Hepatocyte (in vitro differentiated cells): ENCODE results near the gene CGRRF1. TPM values are rescaled to one million over a fixed set of nuclear protein-coding genes. Genes with fewer than 3 reads are reported as not detected.

Source experiments
- DNase-seq: peaks from one replicate; pipeline ENCODE4 v3.0.0-alpha.2; 2016; ENCODE audit warnings: low spot score
- H2AFZ ChIP-seq: fragments of 200-600 bp; sonication (generic); 2 replicates; pipeline ENCODE4 v1.6.0; 2016; ENCODE audit warnings: antibody characterized with exemption, mild to moderate bottlenecking
- H3K27ac ChIP-seq: fragments of 200-600 bp; sonication (generic); 2 replicates; pipeline ENCODE4 v1.5.1; 2016; ENCODE audit warnings: mild to moderate bottlenecking
- H3K27me3 ChIP-seq: fragments of 200-600 bp; sonication (generic); 2 replicates; pipeline ENCODE4 v1.6.1; 2016
- H3K36me3 ChIP-seq: fragments of 200-600 bp; sonication (generic); replicated peaks from 2 replicates; pipeline ENCODE4 v1.5.1; 2016; ENCODE audit warnings: low read depth; ENCODE audit not compliant: insufficient read depth
- H3K4me1 ChIP-seq: fragments of 200-600 bp; sonication (generic); 2 replicates; pipeline ENCODE4 v1.5.1; 2016; ENCODE audit warnings: mild to moderate bottlenecking, moderate library complexity; ENCODE audit not compliant: insufficient read depth
- H3K4me2 ChIP-seq: fragments of 200-600 bp; sonication (generic); 2 replicates; pipeline ENCODE4 v1.6.0; 2016
- H3K4me3 ChIP-seq: fragments of 200-600 bp; sonication (generic); 2 replicates; pipeline ENCODE4 v1.5.1; 2016; ENCODE audit warnings: mild to moderate bottlenecking
- H3K79me2 ChIP-seq: fragments of 200-600 bp; sonication (generic); 2 replicates; pipeline ENCODE4 v1.6.0; 2017; ENCODE audit warnings: mild to moderate bottlenecking
- H3K9me2 ChIP-seq: fragments of 200-600 bp; sonication (generic); replicated peaks from 2 replicates; pipeline ENCODE4 v1.6.0; 2017; ENCODE audit warnings: mild to moderate bottlenecking; ENCODE audit not compliant: insufficient read depth
- H3K9me3 ChIP-seq: fragments of 200-600 bp; sonication (generic); 2 replicates; pipeline ENCODE4 v1.5.1; 2016; ENCODE audit warnings: low read depth, mild to moderate bottlenecking
- H4K20me1 ChIP-seq: fragments of 200-600 bp; sonication (generic); 2 replicates; pipeline ENCODE4 v1.6.0; 2016; ENCODE audit warnings: mild to moderate bottlenecking; ENCODE audit not compliant: insufficient read depth, poor library complexity, severe bottlenecking
- EZH2 ChIP-seq: fragments of 200-600 bp; sonication (generic); IDR thresholded peaks from 2 replicates; pipeline ENCODE4 v1.6.1; 2016; ENCODE audit warnings: antibody characterized with exemption, mild to moderate bottlenecking, borderline replicate concordance
- EZH2phosphoT487 ChIP-seq: fragments of 200-600 bp; sonication (generic); IDR thresholded peaks from one replicate; pipeline ENCODE4 v1.6.1; 2018; ENCODE audit warnings: antibody characterized with exemption, mild to moderate bottlenecking, low read depth, moderate library complexity; ENCODE audit not compliant: unreplicated experiment, severe bottlenecking
- WGBS: methylation state at CpG from one replicate; pipeline ENCODE4 v1.1.6; 2016; ENCODE audit warnings: low lambda C conversion rate; ENCODE audit errors: missing lambda C conversion rate; 5-methylcytosine and 5-hydroxymethylcytosine counted together
- polyA plus RNA-seq: library from polyadenylated mRNA; unstranded; fragments of >200 nt; fragmentation: Nextera tagmentation; extraction: Ambion mirVana; gene quantifications from 2 replicates; pipeline ENCODE4 v1.2.1, GENCODE V29; 2016
- total RNA-seq: library from RNA; depleted of rRNA; stranded (reverse); fragments of >200 nt; gene quantifications from 2 replicates; pipeline ENCODE4 v1.2.3, GENCODE V29; 2014
- TF ChIP-seq, protein P1 (sequence below): fragments of 200-600 bp; sonication (generic); IDR thresholded peaks from 2 replicates; pipeline ENCODE4 v1.5.1; 2016; ENCODE audit warnings: antibody characterized with exemption, mild to moderate bottlenecking; ENCODE audit not compliant: poor library complexity

Gene CGRRF1
- total and polyA plus RNA-seq, 2 experiments from 2014 or later = 20.7 to 27.0 TPM

DNA sequence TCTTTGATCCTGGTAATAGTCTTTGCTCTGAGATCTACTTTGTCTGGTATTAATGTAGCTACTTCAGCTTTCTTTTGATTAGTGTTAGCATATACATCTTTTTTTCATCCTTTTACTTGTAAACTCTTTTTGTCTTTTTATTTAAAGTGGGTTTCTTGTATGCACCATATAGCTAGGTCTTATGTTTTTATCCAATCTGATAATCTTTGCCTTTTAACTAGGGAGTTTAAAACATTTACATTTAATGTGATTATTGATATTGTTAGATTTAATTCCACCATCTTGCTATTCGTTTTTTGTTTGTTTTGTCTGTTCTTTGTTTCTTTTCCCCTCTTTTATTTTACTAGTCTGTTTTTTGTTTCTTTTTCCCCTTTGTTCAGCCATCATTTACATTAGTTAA is 6.0 kb downstream of the CGRRF1 start:
- DNase-seq = no peak
- no peaks in the 10 kb centered on the region for H4K20me1 ChIP-seq
- H3K36me3 ChIP-seq = no peaks in the 10 kb centered on the region
- no peak overlapping the region for H3K27ac ChIP-seq
- H3K9me3 ChIP-seq = no peaks in the 10 kb centered on the region
- H2AFZ ChIP-seq = no peak overlapping the region
- no peaks in the 10 kb centered on the region for H3K27me3 ChIP-seq
- peaks cover 5% of the 10 kb centered on the region for H3K4me1 ChIP-seq
- H3K79me2 ChIP-seq = peaks cover 97% of the 10 kb centered on the region
- no peak overlapping the region for H3K4me2 ChIP-seq
- TF ChIP-seq EZH2phosphoT487 = no peak
- TF ChIP-seq EZH2 = no peak
- TF ChIP-seq, protein P1, sequence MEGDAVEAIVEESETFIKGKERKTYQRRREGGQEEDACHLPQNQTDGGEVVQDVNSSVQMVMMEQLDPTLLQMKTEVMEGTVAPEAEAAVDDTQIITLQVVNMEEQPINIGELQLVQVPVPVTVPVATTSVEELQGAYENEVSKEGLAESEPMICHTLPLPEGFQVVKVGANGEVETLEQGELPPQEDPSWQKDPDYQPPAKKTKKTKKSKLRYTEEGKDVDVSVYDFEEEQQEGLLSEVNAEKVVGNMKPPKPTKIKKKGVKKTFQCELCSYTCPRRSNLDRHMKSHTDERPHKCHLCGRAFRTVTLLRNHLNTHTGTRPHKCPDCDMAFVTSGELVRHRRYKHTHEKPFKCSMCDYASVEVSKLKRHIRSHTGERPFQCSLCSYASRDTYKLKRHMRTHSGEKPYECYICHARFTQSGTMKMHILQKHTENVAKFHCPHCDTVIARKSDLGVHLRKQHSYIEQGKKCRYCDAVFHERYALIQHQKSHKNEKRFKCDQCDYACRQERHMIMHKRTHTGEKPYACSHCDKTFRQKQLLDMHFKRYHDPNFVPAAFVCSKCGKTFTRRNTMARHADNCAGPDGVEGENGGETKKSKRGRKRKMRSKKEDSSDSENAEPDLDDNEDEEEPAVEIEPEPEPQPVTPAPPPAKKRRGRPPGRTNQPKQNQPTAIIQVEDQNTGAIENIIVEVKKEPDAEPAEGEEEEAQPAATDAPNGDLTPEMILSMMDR = no peak
- WGBS = 90% methylated on average over 1 of the region's 1 CpG
- H3K4me3 ChIP-seq = no peak overlapping the region
- H3K9me2 ChIP-seq = no peaks in the 10 kb centered on the region

DNA sequence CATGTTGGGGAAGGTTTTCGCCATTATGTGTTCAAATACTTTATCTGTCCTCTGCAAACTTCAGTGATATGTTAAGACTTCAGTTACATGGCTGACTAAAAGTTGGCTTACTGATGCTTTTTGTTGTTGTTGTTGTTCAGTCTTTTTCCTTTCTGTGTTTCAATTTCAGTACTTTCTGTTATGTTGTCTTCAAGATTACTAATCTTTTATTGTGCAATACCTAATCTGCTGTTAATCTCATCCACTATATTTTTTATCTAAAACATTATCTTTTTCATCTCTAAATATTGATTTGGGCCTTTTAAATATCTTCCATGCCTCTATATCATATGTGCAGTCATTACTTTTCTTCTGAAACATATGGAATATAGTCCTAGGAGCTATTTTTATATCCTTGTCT is 7.0 kb downstream of the CGRRF1 start:
- Histone ChIP-seq H3K4me3 (no peak overlapping the region), H4K20me1 (no peaks in the 10 kb centered on the region), H3K36me3 (no peaks in the 10 kb centered on the region), H3K27me3 (no peaks in the 10 kb centered on the region), H3K9me3 (no peaks in the 10 kb centered on the region), H2AFZ (no peak overlapping the region), H3K79me2 (peaks cover 96% of the 10 kb centered on the region), H3K4me1 (no peaks in the 10 kb centered on the region), H3K27ac (no peak overlapping the region), H3K4me2 (no peak overlapping the region), H3K9me2 (no peaks in the 10 kb centered on the region)
- WGBS = 89% methylated on average over 1 of the region's 1 CpG
- no peak for DNase-seq
- TF ChIP-seq EZH2phosphoT487 (no peak), EZH2 (no peak)
- TF ChIP-seq, protein P1 = no peak

DNA sequence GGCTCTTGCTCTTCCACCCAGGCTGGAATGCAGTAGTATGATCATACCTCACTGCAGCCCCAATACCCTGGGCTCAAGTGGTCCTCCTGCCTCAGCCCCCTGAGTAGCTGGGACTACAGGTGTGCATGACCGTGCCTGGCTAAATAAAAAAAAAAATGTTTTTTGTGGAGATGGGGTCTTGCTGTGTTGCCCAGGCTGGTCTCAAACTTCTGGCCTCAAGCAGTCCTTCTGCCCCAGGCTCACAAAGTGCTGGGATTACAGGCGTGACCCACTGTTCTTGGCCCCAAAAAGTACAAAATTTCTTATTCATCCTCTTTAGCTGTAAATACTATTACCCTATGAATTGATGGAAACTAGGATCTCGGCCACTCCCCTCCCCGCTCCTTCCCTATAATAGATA is 14.7 kb downstream of the CGRRF1 start:
- 99% methylated on average over 4 of the region's 4 CpGs for WGBS
- no peaks in the 10 kb centered on the region for H3K36me3 ChIP-seq
- H2AFZ ChIP-seq = no peak overlapping the region
- H4K20me1 ChIP-seq = no peaks in the 10 kb centered on the region
- H3K27ac ChIP-seq = no peak overlapping the region
- DNase-seq = no peak
- no peaks in the 10 kb centered on the region for H3K9me3 ChIP-seq
- TF ChIP-seq, protein P1 = no peak
- TF ChIP-seq EZH2phosphoT487 (no peak), EZH2 (no peak)
- H3K79me2 ChIP-seq = peaks cover 27% of the 10 kb centered on the region
- H3K27me3 ChIP-seq = no peaks in the 10 kb centered on the region
- H3K4me2 ChIP-seq = no peak overlapping the region
- H3K9me2 ChIP-seq = no peaks in the 10 kb centered on the region
- H3K4me1 ChIP-seq = no peaks in the 10 kb centered on the region
- H3K4me3 ChIP-seq = no peak overlapping the region

DNA sequence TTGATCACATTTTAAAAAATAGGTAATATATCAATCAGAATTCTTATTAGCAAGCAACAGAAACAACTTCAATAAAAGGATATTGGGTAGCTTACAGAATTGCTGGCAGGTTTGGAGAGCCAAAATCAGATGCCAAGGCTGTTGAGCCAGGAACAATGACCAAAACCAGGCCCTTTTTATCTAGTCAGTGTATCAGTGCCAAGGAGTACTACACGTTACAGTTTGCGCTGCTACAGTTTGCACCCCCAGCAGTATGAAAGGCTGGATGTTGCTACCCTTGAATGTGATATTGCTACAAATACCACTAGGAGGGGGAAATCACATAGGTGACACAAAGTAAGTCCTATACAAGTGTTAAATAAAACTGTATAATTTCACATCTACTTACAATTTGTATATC is 19.3 kb downstream of the CGRRF1 start:
- Histone ChIP-seq H3K9me2 (no peaks in the 10 kb centered on the region), H3K27me3 (no peaks in the 10 kb centered on the region), H3K4me1 (no peaks in the 10 kb centered on the region), H3K4me3 (no peak overlapping the region), H3K4me2 (no peak overlapping the region), H4K20me1 (no peaks in the 10 kb centered on the region), H3K27ac (no peak overlapping the region), H2AFZ (no peak overlapping the region), H3K36me3 (no peaks in the 10 kb centered on the region), H3K9me3 (no peaks in the 10 kb centered on the region), H3K79me2 (peaks cover 3% of the 10 kb centered on the region)
- TF ChIP-seq, protein P1 = no peak
- no peak for TF ChIP-seq EZH2
- no peak for TF ChIP-seq EZH2phosphoT487
- WGBS = 82% methylated on average over 2 of the region's 2 CpGs
- DNase-seq = no peak
